KMS-11 (cell line): ENCODE measurements around the gene KLHL3.

ENCODE experiments used
- H2AFZ ChIP-seq: fragments of 200-600 bp; sonication (generic); 2 replicates; pipeline ENCODE4 v1.6.1; 2016; ENCODE audit warnings: antibody characterized with exemption, mixed run types, low read depth
- H3K27ac ChIP-seq: fragments of 200-600 bp; sonication (generic); 2 replicates; pipeline ENCODE4 v1.6.1; 2016; ENCODE audit warnings: mild to moderate bottlenecking, mixed run types
- H3K27me3 ChIP-seq: fragments of 200-600 bp; sonication (generic); 2 replicates; pipeline ENCODE4 v1.6.1; 2017; ENCODE audit warnings: mild to moderate bottlenecking, low read depth, mixed run types, moderate library complexity; ENCODE audit not compliant: insufficient read depth
- H3K36me3 ChIP-seq: fragments of 200-600 bp; sonication (generic); 2 replicates; pipeline ENCODE4 v1.6.1; 2017; ENCODE audit warnings: mild to moderate bottlenecking, mixed run types; ENCODE audit not compliant: insufficient read depth
- H3K4me1 ChIP-seq: fragments of 200-600 bp; sonication (generic); 2 replicates; pipeline ENCODE4 v1.6.1; 2016; ENCODE audit warnings: mild to moderate bottlenecking, low read depth, mixed run types; ENCODE audit not compliant: poor library complexity, severe bottlenecking
- H3K4me2 ChIP-seq: fragments of 200-600 bp; sonication (generic); 2 replicates; pipeline ENCODE4 v1.7.0; 2016; ENCODE audit warnings: mild to moderate bottlenecking, mixed run types
- H3K4me3 ChIP-seq: fragments of 200-600 bp; sonication (generic); IDR thresholded peaks from 2 replicates; pipeline ENCODE4 v1.6.1; 2017; ENCODE audit warnings: low read depth, low read length, mixed read lengths; ENCODE audit not compliant: insufficient read depth
- H3K79me2 ChIP-seq: fragments of 200-600 bp; sonication (generic); 2 replicates; pipeline ENCODE4 v1.6.1; 2016; ENCODE audit warnings: low read depth, mixed run types; ENCODE audit not compliant: insufficient read depth
- H3K9ac ChIP-seq: fragments of 200-600 bp; sonication (generic); 2 replicates; pipeline ENCODE4 v1.6.1; 2016; ENCODE audit warnings: mild to moderate bottlenecking, mixed run types
- H4K20me1 ChIP-seq: fragments of 200-600 bp; sonication (generic); 2 replicates; pipeline ENCODE4 v1.6.1; 2016; ENCODE audit warnings: mild to moderate bottlenecking, mixed run types; ENCODE audit not compliant: insufficient read depth
- TF ChIP-seq, protein P1 (sequence below): fragments of 200-600 bp; sonication (generic); conservative IDR thresholded peaks from 2 replicates; pipeline ENCODE4 v1.6.1; 2017; ENCODE audit warnings: low read depth, mild to moderate bottlenecking, antibody characterized with exemption, low read length, moderate library complexity, mixed read lengths

Gene KLHL3

GRCh38 chr5:137734331-137734730 is 1.6 kb downstream of the KLHL3 start:
- no peak overlapping the region for H2AFZ ChIP-seq

DNA sequence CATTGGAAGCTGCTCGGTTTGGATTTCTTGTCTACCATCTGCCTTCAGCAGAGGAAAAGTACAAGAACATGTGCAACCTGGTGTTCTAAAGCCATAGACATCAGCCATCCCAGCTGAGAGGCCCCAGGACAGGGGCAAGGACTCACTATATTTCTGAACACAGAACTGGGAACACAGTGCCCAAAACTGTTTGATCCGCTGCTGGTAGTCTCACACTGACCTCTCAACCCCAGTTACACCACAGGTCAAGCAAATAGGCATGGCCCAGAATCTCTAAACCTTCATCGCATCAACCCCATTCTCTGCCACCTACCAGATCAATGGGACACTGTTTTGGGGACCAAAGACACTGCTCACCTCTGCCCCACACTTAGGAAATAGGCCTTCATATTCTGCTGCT is 2.0 kb downstream of the KLHL3 start:
- H3K4me1 ChIP-seq: peaks cover 13% of the 10 kb centered on the region
- no peaks in the 10 kb centered on the region for H4K20me1 ChIP-seq
- H3K79me2 ChIP-seq: no peaks in the 10 kb centered on the region
- H3K4me2 ChIP-seq: no peak overlapping the region
- H2AFZ ChIP-seq: no peak overlapping the region
- no peaks in the 10 kb centered on the region for H3K36me3 ChIP-seq
- H3K27ac ChIP-seq: no peak overlapping the region
- no peak overlapping the region for H3K4me3 ChIP-seq
- no peak overlapping the region for H3K9ac ChIP-seq
- TF ChIP-seq, protein P1, sequence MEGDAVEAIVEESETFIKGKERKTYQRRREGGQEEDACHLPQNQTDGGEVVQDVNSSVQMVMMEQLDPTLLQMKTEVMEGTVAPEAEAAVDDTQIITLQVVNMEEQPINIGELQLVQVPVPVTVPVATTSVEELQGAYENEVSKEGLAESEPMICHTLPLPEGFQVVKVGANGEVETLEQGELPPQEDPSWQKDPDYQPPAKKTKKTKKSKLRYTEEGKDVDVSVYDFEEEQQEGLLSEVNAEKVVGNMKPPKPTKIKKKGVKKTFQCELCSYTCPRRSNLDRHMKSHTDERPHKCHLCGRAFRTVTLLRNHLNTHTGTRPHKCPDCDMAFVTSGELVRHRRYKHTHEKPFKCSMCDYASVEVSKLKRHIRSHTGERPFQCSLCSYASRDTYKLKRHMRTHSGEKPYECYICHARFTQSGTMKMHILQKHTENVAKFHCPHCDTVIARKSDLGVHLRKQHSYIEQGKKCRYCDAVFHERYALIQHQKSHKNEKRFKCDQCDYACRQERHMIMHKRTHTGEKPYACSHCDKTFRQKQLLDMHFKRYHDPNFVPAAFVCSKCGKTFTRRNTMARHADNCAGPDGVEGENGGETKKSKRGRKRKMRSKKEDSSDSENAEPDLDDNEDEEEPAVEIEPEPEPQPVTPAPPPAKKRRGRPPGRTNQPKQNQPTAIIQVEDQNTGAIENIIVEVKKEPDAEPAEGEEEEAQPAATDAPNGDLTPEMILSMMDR: no peak
- H3K27me3 ChIP-seq: no peaks in the 10 kb centered on the region

More at GRCh38 chr5:137734331-137734730, 1.6 kb downstream of the KLHL3 start:
- Histone ChIP-seq H3K4me3 (no peak overlapping the region), H3K4me2 (no peak overlapping the region), H4K20me1 (no peaks in the 10 kb centered on the region), H3K27me3 (no peaks in the 10 kb centered on the region), H3K9ac (no peak overlapping the region), H3K4me1 (peaks cover 13% of the 10 kb centered on the region), H3K27ac (no peak overlapping the region), H3K79me2 (no peaks in the 10 kb centered on the region), H3K36me3 (no peaks in the 10 kb centered on the region)
- TF ChIP-seq, protein P1: no peak

GRCh38 chr5:137733006-137733405 is 2.9 kb downstream of the KLHL3 start:
- H3K27ac ChIP-seq: no peak overlapping the region
- H2AFZ ChIP-seq: no peak overlapping the region
- H4K20me1 ChIP-seq: no peaks in the 10 kb centered on the region
- H3K79me2 ChIP-seq: no peaks in the 10 kb centered on the region
- H3K27me3 ChIP-seq: no peaks in the 10 kb centered on the region
- no peak overlapping the region for H3K4me3 ChIP-seq
- H3K4me1 ChIP-seq: peaks cover 13% of the 10 kb centered on the region
- TF ChIP-seq, protein P1: no peak
- H3K36me3 ChIP-seq: no peaks in the 10 kb centered on the region
- no peak overlapping the region for H3K4me2 ChIP-seq
- H3K9ac ChIP-seq: no peak overlapping the region

DNA sequence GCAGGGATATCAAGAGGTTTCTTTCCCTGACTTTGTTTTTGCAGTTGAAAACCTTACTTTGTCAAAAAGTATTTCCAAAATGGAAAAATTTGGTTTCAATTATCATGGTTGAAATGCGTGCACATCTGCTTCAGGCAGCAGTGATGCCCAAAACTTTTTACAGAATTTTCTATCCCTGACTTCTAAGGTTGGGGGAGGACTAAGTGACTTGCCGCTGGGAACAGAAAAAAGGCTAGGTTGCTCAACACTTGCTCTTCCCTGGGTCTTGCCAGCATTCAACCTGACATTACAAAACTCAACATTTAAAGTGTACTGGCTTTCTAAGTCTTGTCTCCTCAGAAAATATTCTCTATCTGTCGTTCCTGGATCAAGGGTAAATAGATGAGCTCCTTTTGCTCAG is 4.7 kb downstream of the KLHL3 start:
- peaks cover 5% of the 10 kb centered on the region for H3K4me1 ChIP-seq
- no peaks in the 10 kb centered on the region for H3K27me3 ChIP-seq

More for the DNA sequence above, 4.7 kb downstream of the KLHL3 start:
- H3K36me3 ChIP-seq: no peaks in the 10 kb centered on the region
- no peak overlapping the region for H2AFZ ChIP-seq
- no peak overlapping the region for H3K4me2 ChIP-seq
- H3K79me2 ChIP-seq: no peaks in the 10 kb centered on the region
- no peaks in the 10 kb centered on the region for H4K20me1 ChIP-seq
- no peak overlapping the region for H3K9ac ChIP-seq
- H3K4me3 ChIP-seq: no peak overlapping the region
- H3K27ac ChIP-seq: no peak overlapping the region
- TF ChIP-seq, protein P1: no peak
